ENCODE measurements around the gene APOH.

APOH gene

GRCh38 chr17:66271512-66271911 is 42.3 kb upstream of the APOH start:
- TF ChIP-seq CTCF (conservative IDR thresholded peaks at IDR 0.05) (no peak), ZFX (IDR thresholded peaks at IDR 0.05) (no peak)
- H3K27ac ChIP-seq, result no peak overlapping the region

- TF ChIP-seq ZFX (IDR thresholded peaks at IDR 0.05) (no peak), CTCF (conservative IDR thresholded peaks at IDR 0.05) (no peak)
- H3K27ac ChIP-seq, result no peak overlapping the region
These were observed 40.9 kb upstream of the APOH start for GRCh38 chr17:66270106-66270505.

GRCh38 chr17:66268247-66268927 is 39.2 kb upstream of the APOH start:
- H3K27ac ChIP-seq, result no peak overlapping the region
- TF ChIP-seq CTCF (conservative IDR thresholded peaks at IDR 0.05), result no peak

- H3K27ac ChIP-seq, result no peak overlapping the region
- TF ChIP-seq ZFX (IDR thresholded peaks at IDR 0.05) (no peak), CTCF (conservative IDR thresholded peaks at IDR 0.05) (no peak)
These were observed 35.5 kb upstream of the APOH start for GRCh38 chr17:66264696-66265095.

- no peak for TF ChIP-seq ZFX (IDR thresholded peaks at IDR 0.05)
- TF ChIP-seq CTCF (conservative IDR thresholded peaks at IDR 0.05), result no peak
- no peak overlapping the region for H3K27ac ChIP-seq
These were observed 33.6 kb upstream of the APOH start for GRCh38 chr17:66262767-66263166.

GRCh38 chr17:66260688-66261087 is 31.5 kb upstream of the APOH start:
- TF ChIP-seq ZFX (IDR thresholded peaks at IDR 0.05) (no peak), CTCF (conservative IDR thresholded peaks at IDR 0.05) (no peak)
- no peak overlapping the region for H3K27ac ChIP-seq

GRCh38 chr17:66260275-66260674 is 31.1 kb upstream of the APOH start:
- no peak for TF ChIP-seq ZFX (IDR thresholded peaks at IDR 0.05)
- no peak for TF ChIP-seq CTCF (conservative IDR thresholded peaks at IDR 0.05)
- no peak overlapping the region for H3K27ac ChIP-seq

All from C4-2B (cell line).